Measurements from ENCODE around the gene TRIM24.
"Not testable (repeated sequence)": the region's sequence is repeated elsewhere in the genome, so short reads cannot be mapped to it uniquely, and the experiment has no call there.

TRIM24 gene

DNA sequence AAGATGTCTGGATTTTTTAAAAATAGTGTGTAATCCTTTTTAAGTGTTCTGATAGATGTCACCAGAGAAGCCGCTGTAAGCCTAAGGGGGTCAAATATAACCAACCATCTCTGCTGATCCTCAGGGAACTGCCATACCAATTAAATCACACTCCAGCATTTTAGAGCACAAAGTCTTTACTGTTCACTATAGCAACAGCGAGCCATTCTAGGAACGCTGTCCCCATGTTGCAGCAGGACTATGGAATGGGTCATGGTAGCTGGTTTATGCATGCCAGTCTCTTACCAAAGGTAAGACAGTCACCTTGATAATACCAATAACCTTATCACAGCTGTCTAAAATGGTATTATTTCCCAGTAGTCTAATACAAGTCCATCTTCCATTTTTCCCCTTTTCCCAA lies 33.5 kb downstream of the TRIM24 start:
- DNase-seq (ENCODE audit: low read depth in 2 of 3, low spot score in 1 of 3), result no peak

DNA sequence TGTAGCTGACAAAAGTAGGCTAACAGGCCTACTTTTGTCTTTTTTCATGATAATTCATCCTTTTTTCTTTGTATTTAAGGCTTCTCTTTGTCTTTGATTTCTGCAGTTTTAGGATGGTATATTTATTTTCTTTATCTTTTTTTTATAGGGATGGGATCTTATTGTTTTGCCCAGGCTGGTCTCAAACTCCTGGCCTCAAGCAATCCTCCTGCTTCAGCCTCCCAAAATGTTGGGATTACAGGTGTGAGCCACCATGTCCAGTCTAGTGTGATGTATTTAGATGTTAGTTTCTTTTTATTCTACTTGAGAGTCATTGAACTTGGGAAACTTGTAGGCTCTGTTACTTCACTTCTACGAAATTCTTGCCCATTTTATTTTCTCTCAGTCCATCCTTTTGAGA lies 35.4 kb downstream of the TRIM24 start:
- no peak for DNase-seq (ENCODE audit: low read depth in 2 of 3, low spot score in 1 of 3)

DNA sequence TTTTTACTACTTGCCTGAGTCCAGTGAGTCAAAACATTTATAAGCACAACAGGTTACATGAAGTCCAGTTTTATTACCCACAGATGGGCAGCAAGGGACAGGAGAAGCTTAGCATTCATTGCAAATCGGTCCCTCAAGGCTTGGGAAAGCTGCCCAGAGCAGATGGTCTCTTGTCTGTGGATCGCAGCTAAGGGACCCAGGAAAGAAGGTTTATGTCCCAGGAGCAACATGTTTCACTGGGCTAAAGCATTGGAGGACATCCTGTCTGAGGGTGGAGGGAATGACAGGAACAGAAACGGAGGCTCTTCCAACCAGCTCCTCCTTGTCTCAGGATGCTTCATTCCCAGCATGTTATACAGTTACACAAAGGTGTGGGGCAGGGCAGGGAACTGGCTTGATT lies 39.3 kb downstream of the TRIM24 start:
- no peak for DNase-seq (ENCODE audit: low read depth in 2 of 3, low spot score in 1 of 3)

DNA sequence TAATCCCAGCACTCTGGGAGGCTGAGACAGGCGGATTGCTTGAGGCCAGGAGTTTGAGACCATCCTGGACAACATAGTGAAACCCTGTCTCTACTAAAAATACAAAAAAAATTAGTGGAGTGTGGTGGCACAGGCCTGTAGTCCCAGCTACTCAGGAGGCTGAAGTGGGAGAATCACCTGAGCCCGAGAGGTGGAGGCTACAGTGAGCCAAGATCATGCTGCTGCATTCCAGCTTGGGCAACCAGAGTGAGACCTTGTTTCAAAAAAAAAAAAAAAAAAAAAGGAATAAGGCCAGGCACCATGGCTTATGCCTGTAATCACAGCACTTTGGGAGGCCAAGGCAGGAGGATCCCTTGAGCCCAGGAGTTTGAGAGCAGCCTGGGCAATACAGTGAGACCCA lies 40.2 kb downstream of the TRIM24 start:
- DNase-seq (ENCODE audit: low read depth in 2 of 3, low spot score in 1 of 3), result not testable (repeated sequence)

- no peak for DNase-seq (ENCODE audit: low read depth in 2 of 3, low spot score in 1 of 3)
Observed at GRCh38 chr7:138500892-138501291, 40.8 kb downstream of the TRIM24 start.

DNA sequence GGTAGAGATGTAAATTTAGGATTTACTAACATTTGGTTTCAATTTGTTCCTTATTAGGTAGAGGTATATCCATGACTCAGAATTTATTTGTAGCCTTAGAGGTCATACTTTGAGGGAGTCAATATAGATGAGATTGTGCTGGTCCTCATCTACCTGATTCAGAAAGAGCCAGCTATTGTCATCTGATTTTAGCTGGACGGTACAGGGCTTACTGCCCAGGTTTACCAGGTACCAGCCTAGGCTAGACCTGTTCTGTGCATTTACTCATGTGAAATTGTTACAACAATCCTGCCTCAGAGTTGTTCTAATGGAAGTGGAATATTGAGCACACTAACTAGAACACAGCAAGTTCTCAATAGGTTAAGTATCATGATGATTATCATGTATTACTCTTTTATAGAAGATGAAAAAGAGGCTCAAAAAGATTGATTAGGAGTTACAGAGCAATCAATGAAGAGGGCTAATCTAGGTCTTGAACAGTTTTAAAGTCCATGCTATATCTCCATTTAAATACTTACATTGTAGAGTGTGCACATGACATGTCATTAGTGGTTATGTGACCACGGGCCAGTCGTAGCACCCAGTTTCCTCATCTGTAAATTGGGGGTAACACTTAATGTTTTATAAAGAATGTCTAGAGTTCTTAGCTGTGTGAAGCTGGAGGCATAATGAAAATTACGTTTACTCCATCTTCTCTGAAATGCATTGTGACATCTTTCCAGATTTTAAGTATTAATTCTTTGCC lies 42.1 kb downstream of the TRIM24 start:
- no peak for DNase-seq (ENCODE audit: low read depth in 2 of 3, low spot score in 1 of 3)

DNA sequence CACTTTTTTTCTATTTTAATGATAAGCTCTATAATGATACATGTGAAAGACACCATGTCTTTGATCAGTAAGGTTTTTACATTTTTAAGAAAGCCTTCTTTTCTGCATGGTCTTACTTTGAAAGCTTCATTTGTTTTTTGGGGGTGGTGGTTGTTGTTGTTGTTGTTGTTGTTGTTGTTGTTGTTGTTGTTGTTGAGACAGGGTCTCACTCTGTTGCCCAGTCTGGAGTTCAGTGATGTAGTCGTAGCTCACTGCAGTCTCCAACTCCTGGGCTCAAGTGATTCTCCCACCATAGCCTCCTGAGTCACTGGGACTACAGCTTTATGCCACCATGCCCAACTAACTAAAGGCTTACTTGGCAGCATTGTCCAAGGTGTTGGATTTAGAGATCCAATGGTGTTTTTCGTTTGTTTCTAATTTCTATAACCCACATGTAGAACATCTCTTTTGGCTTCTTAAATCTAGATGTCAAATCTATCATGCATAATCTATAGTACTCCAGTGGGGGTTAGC lies 45.4 kb downstream of the TRIM24 start:
- no peak for DNase-seq (ENCODE audit: low read depth in 2 of 3, low spot score in 1 of 3)

GRCh38 chr7:138506764-138507163 lies 46.7 kb downstream of the TRIM24 start:
- no peak for DNase-seq (ENCODE audit: low read depth in 2 of 3, low spot score in 1 of 3)

GRCh38 chr7:138510003-138510402 lies 49.9 kb downstream of the TRIM24 start:
- no peak for DNase-seq (ENCODE audit: low read depth in 2 of 3, low spot score in 1 of 3)

DNA sequence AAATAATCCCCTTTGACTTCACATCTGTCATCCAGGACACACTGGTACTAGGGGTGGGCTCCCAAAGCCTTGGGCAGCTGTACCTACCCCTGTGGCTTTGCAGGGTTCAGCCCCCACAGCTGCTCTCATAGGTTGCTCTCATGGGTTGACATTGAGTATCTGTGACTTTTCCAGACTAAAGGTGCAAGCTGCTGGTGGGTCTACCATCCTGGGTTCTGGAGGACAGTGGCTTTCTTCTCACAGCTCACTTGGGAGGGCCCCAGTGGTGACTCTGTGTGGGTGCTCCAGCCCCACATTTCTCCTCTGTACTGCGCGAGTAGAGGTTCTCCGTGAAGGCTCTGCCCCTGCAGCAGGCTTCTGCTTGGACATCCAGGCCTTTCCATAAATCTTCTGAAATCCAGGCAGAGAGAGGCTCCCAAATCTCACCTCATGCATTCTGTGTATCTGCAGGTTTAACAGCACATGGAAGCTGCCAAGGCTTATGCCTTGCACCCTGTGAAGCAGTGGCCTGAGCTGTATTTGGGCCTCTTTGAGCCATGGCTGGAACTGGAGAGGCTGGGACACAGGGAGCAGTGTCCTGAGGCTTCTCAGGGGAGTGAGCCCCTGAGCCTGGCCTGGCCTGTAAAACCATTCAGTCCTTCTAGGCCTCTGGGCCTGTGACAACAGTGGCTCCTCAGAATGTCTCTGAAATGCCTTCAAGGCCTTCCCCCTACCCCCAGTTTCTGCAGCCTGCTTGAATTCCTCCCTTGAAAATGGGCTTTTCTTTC lies 52.2 kb downstream of the TRIM24 start:
- no peak for DNase-seq (ENCODE audit: low read depth in 2 of 3, low spot score in 1 of 3)

GRCh38 chr7:138512885-138513284 lies 52.8 kb downstream of the TRIM24 start:
- DNase-seq (ENCODE audit: low read depth in 2 of 3, low spot score in 1 of 3), result no peak

DNA sequence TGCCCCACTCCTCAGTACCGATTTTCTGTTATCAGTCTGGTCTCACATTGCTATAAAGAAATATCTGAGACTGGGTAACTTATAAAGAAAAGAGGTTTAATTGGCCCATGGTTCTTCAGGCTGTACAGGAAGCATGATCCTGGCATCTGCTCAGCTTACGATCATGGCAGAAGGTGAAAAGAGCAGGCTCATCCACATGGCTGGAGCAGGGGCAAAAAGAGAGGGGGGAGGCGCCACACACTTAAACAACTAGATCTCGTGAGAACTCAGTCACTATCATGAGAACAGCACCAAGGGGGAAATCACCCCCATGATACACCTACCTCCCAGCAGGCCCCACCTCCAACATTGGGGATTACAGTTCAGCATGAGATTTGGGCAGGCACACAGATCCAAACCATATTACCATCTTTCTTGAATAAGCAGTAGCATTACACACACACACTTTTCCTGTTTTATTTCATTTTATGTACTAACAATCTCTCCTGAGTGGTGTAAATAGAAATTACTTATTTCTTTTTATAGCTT lies 53.3 kb downstream of the TRIM24 start:
- DNase-seq (ENCODE audit: low read depth in 2 of 3, low spot score in 1 of 3), result no peak

- no peak for DNase-seq (ENCODE audit: low read depth in 2 of 3, low spot score in 1 of 3)
Observed at GRCh38 chr7:138514044-138514443, 54.0 kb downstream of the TRIM24 start.

DNA sequence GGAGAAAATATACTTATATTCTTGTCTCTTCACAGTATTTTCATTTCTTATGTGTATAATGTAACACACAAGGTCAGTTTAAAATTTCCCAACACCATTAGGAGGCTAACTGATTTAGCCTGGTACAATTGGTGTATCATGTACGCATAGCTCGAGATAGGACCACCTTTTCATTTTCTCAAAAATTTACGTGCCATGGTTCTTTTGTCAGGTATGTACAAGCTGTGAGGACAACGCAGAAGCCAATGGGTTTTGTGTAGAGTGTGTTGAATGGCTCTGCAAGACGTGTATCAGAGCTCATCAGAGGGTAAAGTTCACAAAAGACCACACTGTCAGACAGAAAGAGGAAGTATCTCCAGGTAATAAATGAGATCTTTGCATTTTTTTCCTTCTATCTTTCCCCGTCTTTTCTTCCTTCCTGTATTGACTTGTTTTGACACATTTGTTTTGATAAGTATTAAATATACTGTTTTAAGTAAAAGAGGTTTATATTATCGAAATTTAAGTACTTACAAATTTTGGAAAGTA lies 55.0 kb downstream of the TRIM24 start:
- no peak for DNase-seq (ENCODE audit: low read depth in 2 of 3, low spot score in 1 of 3)

- DNase-seq (ENCODE audit: low read depth in 2 of 3, low spot score in 1 of 3), result no peak
Observed at GRCh38 chr7:138519061-138519798, 59.2 kb downstream of the TRIM24 start.

DNA sequence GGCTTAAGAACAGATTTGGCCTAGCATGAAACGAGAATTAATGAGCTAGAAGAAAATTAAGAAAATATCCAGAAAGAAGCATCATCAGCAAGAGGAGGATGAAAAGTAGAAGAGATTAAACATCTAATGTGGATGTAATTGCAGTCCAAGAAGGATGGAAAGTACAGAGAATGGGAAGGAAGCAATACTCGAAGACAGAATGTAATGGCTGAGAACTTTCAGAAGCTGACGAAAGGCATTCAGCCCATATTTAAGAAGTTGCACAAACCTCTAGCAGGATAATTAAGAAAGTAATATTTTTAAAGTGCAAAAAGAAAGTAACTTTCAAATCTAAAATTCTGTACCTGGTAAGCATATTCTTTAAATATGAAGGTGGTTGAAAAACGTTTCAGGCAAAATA lies 60.7 kb downstream of the TRIM24 start:
- no peak for DNase-seq (ENCODE audit: low read depth in 2 of 3, low spot score in 1 of 3)

DNA sequence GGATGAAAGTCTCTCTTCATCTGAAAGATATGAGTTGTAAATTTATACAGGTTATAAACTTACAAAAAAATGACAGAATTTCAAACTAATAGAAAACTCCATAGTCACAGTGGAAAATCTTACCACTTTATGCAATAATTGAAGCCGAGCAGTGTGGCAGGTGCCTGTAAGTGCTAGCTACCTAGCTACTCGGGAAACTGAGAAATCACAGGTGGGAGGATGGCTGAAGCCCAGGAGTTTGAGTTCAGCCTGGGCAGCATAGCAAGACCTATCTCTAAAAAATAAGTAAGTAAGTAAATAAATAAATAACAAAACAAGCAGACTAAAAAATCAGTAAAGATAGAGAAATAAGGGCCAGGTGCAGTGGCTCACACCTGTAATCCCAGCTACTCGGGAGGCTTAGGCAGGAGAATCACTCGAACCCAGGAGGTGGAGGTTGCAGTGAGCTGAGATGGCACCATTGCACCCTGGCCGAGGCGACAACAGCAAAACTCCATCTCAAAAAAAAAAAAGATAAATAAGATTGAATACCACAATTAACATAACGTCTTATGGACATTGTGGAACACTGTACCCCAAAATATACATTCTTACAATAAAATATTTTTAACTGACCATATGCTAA lies 61.9 kb downstream of the TRIM24 start:
- DNase-seq (ENCODE audit: low read depth in 2 of 3, low spot score in 1 of 3), result no peak

DNA sequence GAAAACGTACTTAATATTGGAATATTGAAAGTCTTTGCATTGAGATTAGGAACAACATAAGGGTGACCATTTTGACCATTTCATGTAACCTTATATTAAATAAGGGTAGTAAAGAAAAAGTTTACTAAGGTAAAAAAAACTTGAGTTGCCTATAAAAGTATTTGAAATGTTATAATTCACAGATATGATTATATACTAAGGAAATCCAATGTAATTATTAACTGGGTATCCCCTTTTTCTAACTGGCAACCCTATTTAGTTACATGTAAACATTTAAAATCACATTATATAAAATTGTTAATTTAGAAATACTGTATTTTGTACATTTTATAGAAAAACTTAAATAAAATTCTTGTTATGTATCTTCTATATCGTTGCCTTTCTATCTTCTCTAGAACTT lies 64.2 kb downstream of the TRIM24 start:
- no peak for DNase-seq (ENCODE audit: low read depth in 2 of 3, low spot score in 1 of 3)

GRCh38 chr7:138525757-138526156 lies 65.7 kb downstream of the TRIM24 start:
- DNase-seq (ENCODE audit: low read depth in 2 of 3, low spot score in 1 of 3), result no peak

GRCh38 chr7:138527746-138528223 lies 67.7 kb downstream of the TRIM24 start:
- no peak for DNase-seq (ENCODE audit: low read depth in 2 of 3, low spot score in 1 of 3)

GRCh38 chr7:138536833-138537232 lies 76.8 kb downstream of the TRIM24 start:
- DNase-seq (ENCODE audit: low read depth in 2 of 3, low spot score in 1 of 3), result not testable (repeated sequence)
